Measurements from ENCODE around the gene GNAS.
"Not testable (repeated sequence)": the region's sequence is repeated elsewhere in the genome, so short reads cannot be mapped to it uniquely, and the experiment has no call there.

The GNAS gene

DNA sequence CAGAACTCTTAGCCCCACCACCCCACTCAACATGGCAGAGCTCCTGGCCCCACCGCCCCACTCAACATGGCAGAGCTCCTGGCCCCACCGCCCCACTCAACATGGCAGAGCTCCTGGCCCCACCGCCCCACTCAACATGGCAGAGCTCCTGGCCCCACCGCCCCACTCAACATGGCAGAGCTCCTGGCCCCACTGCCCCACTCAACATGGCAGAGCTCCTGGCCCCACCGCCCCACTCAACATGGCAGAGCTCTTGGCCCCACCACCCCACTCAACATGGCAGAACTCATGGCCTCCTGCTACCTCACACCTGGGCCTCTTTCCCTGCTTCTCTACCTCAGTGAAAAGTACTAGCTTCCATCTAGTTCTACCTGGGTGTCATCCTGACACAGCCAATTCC lies 23.7 kb upstream of the GNAS start:
- DNase-seq (ENCODE audit: low spot score) = not testable (repeated sequence)

DNA sequence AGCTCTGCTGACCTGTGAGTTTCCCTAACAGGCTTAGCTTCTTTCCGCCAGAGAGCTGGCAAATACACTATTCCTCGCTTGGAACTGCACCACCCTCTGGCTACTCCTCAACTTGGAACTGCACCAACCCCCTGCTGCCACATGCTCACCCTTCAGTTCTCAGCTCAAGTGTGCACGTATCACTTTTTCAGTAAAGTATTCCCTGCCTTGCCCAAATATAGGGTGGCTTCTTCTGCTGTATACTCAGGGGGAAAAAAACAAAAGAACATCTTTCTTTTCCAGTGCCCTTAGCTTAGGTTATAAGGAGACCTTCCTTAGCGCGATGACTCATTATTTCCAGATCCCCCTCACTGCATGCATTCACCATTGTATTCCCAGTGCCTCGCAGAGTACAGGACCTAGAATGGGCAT lies 23.0 kb upstream of the GNAS start:
- no peak for DNase-seq (ENCODE audit: low spot score)

DNA sequence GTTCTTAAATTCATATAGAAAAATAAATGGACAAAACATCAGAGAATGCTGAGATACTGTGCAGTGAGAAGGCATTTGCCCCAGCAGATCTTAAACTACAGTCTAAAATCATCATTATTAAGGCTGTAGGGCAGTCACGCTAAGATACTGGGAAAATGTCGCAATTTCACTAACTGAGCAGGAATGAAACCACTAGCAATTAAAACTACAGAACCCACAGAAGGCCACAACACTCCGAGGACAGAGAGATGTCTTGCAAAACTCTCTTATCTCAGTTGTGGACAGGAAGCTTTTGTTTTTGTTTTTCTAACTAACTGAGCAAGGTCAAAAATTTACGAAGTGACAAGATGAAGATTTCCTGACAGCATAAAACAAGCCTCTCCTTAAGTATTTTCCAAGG lies 20.1 kb upstream of the GNAS start:
- no peak for DNase-seq (ENCODE audit: low spot score)

DNA sequence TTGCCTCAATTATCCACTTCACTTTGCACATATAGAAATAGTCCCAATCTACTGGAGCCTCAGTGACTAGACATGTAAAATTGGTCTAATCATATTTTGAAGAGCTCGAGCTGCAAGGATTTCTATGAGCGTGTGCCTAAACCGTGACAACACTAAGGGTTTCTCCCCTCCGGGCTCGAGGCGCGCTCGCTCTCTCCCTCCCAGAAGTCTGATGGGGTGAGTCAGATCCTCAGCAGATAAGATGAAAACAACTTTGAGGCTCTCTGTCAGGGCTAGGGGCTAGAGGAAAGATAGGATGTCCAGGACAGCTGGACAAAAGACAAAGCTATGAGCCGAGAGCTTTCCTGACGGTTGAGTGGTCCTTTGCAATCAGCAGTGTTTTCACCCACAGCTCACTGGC lies 18.6 kb upstream of the GNAS start:
- no peak for DNase-seq (ENCODE audit: low spot score)

DNA sequence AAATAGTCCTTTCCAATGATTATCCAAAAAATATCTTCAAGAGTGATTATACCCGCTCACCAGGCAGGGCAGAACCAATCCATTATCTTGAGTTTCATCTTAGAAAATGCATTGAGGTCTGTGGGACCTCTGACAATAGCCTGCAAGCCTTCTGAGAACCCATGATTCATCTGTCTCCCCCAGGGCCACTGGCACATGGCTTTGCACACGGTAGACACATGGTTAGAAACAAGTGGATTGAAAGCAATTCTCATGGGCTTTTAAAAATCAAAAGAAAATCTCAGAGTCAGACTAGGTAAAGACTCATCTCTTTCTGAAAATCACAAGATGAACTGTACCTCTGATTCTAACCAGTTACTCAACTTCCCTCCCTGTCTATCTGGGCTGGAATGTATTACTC lies 17.3 kb upstream of the GNAS start:
- no peak for DNase-seq (ENCODE audit: low spot score)

DNA sequence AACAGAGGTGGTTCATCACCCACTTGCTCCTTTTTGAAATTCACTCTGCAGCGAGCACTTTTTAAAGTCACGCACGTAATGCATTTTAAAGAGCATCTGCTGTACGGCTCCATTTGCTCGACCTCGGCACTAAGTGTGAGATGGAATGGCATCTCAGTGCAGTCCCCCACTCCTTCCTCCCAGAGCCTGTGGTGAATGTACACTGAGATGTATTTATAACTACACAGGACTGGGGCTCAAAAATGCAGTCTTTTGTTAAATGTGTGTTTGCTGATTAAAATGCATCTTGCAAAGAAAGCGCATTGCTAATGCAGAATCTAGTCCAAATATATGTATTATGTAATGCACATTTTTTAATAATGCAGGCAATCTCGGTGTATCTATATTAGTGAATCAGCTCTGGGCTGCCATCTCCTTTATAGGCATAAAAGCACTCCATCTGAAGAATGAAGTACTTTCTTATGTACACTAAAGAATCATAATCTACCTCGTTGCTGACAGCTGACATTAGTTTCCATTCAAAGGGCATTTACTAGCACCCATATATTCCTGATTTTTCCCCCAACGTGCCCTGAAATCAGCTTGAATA lies 15.8 kb upstream of the GNAS start:
- DNase-seq (ENCODE audit: low spot score) = no peak

DNA sequence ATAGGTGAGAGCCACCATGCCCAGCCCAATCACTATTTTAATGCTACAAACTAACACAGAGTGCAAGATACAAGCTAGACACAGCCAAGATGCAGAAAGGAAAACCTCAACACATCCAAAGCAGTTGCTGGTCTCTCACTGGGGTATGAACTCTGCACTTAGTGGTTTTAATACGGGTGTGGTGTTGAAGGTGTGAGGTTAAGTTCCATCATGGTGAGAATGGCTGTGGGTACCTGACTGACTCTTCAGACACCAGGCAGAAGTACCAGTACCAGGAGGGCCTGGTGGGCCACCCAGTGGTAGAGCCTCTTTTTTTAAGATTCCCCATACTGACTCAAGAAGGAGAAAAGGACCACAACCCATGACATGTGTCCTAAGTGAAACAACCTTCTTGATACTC lies 14.8 kb upstream of the GNAS start:
- no peak for DNase-seq (ENCODE audit: low spot score)

DNA sequence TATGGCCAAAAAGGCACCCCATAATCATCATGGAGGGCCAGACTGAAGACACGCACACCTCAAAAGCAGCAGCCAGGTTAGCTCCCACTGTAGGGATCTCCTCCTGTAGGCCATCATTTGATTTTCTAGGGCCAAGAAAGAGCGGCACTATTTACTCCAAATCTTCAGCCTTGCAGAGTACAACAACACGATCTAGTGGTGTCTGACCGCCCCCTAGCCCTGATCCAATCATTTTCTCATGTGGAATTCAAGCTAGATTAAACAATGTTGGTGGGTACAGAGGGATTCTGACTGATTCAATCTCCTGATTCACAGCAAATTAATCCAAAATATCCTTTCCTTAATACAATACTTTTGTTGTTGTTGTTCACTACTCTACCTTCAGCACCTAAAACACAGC lies 14.3 kb upstream of the GNAS start:
- DNase-seq (ENCODE audit: low spot score) = no peak

DNA sequence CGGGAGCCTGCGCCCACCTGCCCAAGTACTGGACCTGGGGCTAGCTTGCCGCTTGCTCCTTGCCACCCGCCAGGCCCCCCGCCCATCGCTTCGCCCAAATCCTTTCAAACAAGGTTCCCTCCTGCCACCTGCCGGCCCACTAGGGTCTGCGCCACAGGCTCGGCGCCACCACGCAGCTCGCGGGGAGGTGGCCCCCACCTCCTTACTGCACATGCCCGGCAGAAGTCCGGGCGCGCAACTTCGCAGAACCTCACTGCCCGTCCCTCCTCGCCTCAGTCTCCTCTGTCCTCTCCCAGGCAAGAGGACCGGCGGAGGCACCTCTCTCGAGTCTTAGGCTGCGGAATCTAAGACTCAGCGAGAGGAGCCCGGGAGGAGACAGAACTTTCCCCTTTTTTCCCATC lies 13.0 kb upstream of the GNAS start:
- DNase-seq (ENCODE audit: low spot score) = peak; percentile 34

DNA sequence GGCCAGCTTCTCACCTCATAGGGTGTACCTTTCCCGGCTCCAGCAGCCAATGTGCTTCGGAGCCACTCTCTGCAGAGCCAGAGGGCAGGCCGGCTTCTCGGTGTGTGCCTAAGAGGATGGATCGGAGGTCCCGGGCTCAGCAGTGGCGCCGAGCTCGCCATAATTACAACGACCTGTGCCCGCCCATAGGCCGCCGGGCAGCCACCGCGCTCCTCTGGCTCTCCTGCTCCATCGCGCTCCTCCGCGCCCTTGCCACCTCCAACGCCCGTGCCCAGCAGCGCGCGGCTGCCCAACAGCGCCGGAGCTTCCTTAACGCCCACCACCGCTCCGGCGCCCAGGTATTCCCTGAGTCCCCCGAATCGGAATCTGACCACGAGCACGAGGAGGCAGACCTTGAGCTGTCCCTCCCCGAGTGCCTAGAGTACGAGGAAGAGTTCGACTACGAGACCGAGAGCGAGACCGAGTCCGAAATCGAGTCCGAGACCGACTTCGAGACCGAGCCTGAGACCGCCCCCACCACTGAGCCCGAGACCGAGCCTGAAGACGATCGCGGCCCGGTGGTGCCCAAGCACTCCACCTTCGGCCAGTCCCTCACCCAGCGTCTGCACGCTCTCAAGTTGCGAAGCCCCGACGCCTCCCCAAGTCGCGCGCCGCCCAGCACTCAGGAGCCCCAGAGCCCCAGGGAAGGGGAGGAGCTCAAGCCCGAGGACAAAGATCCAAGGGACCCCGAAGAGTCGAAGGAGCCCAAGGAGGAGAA lies 12.3 kb upstream of the GNAS start:
- no peak for DNase-seq (ENCODE audit: low spot score)

DNA sequence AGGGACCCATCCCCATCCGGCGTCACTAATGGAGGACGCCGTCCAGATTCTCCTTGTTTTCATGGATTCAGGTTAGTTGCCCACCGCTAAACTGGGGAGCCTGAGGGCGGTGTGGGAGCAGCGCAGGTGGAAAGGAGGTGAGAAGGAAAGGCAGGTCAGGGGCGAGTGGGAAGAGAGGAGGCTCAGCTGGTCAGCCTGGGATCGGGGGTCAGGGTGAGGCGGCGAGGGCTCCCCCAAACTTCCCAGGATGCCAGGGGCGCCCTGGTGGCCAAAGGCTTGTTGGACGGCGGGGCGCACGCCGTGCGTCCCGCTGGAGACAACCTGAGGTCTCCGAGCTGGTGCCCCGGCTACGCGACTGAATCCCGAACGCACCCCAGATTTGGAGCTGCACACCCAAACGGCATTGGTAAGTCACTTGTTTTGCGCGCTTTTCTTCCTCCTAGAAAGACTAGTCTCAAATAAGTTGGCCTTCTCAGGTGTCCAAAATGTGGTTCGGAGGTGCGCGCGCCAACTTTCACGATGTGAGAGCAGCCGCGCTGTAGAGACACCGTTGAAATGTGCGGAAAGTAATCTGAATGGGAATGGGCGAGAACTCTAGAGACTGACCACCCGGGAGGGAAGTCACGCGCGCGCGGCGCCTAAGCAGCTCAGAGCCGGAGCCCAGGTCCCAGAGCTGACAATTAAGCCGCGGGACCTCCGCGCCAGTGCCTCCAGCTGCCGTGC lies 11.5 kb upstream of the GNAS start:
- no peak for DNase-seq (ENCODE audit: low spot score)

DNA sequence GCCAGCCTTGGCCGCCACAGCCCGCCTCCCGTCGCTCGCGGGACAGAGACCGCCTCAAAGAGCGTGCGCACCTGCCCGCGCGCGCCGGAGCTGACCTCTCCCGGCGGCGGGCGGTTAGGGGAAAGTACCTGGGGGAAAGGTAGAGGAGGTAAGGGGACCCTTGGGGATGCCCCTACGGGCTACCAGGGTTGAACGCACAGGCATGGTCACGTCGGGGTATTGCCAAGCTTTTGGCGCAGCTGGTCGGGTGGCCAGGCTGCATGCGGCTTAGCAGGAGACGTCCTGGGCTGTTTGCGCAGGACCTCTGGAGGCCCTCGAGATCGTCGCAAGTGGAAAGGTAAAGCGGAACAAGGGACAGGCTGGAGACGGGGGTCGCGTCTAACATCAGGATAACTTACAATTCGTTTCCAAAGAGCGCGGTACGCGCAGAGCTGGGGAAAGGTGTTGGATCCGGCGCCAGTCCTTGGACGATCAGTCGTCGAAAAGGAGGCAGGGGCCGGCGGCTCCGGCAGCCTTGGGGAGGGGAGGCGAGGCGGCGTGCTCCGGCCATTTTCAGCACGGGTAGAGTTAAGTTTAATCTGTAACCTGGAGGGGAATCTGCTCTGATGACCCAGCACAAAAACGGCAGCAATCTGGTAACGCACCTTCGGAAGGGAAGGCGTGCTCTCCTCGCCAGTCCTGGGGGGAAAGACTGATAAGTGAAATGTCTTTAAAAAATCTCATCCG lies 10.8 kb upstream of the GNAS start:
- no peak for DNase-seq (ENCODE audit: low spot score)

DNA sequence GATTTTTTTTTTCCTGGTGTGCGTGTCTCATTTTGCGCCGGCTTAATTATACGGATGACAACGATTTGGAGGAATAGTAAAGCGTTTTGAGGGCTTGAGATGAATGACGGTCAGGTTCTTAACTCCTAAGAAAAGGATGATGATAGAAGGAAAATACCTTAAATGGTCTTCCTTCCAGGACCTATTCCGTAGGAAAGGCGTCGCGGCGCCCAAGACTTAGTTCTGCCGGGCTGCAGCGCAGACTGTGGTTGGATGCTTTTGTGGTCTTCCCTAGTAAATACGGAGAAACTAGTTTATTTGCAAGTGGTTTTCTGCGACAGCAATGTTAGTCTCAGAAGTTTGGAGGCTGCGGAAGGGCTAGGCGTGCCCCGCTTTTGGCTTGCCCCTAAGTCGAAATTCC lies 10.2 kb upstream of the GNAS start:
- no peak for DNase-seq (ENCODE audit: low spot score)

DNA sequence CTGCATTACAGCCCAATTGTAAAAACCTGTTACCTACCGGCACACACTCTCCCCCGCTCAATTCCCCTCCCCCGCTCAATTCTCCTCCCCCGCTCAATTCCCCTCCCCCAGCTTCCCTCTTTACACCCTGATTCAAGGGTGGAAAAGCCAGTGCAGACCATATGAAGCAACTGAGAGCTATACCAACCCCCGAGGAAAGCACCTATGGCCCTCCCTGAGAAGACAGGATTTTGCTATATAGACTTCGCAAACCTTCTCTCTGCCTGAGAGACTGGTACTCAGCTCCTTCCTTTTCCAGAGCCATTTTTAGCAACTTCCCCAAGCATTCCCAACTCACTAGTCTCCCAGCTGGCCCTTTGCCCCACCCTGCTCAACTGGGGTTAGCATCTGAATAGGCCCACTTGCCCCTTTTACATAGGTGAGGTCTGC lies 9.4 kb upstream of the GNAS start:
- DNase-seq (ENCODE audit: low spot score) = no peak

DNA sequence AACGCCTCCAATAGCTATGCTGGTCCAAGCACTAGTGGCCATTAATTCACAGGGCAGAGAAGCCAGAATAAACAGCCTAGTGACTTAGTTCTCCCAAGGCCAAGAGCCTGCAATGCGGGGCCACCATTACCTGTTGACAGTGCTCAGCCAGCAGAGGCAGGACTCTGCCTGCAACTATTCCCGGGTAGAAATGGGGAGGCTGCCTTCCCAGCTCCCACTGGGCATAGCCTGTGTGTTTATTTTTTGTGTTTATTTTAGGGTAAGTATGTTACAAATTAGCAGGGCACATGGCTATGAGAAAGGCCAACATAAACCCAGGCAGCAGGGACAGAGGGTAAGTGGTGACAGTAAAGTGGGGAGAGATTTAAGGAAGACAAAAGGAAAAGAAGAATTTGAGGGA lies 6.8 kb upstream of the GNAS start:
- no peak for DNase-seq (ENCODE audit: low spot score)

DNA sequence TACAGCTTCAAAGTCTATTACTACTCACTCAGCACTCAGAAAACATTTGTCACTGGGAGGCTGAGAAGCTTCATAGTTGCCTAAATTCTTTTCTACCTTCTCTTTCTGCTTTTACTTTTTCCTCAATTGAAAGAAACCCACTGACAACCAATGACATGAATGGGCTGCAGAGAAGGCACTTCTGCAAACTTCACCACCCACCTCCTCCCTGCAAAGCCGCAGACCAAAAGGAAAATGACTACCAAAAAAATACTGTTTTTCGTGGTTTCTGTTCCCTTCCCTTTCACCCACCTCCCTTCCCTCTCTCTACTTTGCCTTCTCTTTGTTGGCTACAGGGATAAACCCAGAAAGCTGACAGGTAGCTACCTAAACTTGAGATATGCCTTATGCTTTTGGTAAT lies 5.1 kb upstream of the GNAS start:
- no peak for DNase-seq (ENCODE audit: low spot score)

DNA sequence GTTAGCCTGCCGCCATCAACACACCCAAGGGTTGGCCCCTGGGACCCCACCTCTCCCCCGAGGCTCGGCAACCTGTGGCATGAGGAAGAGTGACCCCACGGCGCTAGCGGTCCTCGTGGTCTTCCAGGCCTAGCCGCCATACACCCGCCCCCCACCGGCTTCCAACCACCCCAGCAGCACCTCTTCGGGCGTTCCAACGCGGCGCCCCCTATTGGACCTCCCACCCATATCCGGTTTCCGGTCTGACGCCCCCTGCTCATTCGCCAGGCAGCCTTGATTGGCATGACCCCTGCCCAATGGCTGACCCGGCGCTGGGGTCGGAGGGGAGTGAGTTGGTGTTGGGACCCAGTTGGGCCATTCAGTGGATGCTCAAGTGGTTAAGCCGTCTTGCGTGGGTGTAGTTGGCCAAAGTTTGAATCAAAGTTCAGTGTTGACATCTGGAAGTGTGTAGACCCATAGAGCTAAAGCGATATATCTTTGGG lies 1.8 kb upstream of the GNAS start, which contains the start of gene GNAS-AS1:
Gene GNAS-AS1 (minus strand): TSS at position 210 of the 482 bp plus-strand sequence.
- peak; percentile 85 for DNase-seq (ENCODE audit: low spot score)

DNA sequence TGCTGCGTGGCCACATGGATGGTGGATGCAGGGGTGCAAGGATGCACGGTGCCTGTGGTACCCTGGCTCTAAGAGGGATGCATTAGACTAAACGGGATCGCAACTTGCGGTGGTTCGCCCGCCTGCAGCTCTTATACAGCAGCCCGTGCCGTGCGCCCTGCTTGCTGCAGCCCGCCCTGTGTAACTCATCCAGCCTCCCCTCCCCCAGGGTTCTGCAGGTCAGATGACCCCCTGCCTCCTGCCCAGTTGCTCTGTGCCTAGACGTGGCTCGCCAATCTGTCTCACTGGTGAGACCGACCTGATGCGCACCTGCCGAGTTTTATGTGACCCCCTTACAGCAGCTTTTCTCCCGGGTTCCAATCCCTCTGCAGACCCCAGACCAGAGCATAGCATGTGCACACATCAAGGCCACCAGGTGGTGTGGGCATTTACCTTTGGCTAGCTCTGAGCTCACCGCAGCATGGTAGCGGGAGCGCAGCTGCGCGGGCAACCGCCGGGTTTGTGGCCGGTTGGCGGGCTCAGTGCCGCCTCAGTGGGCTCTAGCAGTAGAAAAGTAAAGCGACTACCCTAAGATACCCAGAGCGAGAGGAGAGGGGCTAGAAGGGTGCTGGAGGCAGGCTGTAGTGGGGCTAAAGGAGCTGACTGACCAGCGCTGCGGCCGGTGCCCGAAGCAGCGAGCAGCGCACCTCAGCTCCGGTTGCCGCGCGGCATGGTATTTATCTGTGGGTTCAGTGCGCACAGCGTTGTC lies 1.1 kb upstream of the GNAS start:
- no peak for DNase-seq (ENCODE audit: low spot score)

DNA sequence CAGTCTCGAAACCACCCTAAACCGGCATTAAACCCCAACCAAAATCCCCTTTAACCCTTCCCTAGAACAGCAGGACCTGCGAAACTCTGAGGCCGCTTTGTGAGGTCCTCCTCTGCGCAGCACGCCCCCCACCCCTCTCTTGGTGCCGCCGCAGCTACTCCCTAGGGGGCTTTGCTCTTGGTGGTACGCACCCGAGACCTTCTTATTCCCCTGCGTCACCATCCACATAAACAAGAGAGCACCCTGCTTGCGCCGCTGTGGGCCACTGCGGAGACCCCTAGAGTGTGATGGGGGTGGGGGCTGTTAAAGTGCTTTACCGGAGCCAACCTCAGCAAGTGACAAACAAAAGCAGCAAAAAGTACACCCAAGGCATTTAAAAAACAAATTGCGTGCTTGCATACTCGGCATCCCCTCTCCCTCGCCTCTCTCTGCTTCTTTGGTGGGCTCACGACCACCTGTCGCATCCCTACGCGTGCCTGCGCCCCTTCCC lies 502 bp upstream of the GNAS start:
- no peak for DNase-seq (ENCODE audit: low spot score)

DNA sequence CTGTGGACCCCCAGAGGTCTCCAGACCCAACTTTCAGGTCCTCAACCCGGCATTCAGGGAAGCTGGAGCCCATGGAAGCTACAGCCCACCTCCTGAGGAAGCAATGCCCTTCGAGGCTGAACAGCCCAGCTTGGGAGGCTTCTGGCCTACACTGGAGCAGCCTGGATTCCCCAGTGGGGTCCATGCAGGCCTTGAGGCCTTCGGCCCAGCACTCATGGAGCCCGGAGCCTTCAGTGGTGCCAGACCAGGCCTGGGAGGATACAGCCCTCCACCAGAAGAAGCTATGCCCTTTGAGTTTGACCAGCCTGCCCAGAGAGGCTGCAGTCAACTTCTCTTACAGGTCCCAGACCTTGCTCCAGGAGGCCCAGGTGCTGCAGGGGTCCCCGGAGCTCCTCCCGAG lies 950 bp downstream of the GNAS start:
- DNase-seq (ENCODE audit: low spot score) = no peak

DNA sequence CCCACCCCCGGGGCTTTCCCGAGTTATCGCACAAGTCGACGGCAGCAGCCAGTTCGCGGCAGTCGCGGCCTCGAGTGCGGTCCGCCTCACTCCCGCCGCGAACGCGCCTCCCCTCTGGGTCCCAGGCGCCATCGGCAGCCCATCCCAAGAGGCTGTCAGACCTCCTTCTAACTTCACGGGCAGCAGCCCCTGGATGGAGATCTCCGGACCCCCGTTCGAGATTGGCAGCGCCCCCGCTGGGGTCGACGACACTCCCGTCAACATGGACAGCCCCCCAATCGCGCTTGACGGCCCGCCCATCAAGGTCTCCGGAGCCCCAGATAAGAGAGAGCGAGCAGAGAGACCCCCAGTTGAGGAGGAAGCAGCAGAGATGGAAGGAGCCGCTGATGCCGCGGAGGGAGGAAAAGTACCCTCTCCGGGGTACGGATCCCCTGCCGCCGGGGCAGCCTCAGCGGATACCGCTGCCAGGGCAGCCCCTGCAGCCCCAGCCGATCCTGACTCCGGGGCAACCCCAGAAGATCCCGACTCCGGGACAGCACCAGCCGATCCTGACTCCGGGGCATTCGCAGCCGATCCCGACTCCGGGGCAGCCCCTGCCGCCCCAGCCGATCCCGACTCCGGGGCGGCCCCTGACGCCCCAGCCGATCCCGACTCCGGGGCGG lies 1.6 kb downstream of the GNAS start:
- DNase-seq (ENCODE audit: low spot score) = no peak

All from CD4-positive, alpha-beta T cell treated with Interleukin-15 for 4 hours (primary cell).